ENCODE measurements around the gene PKIB.
"Not testable (repeated sequence)": the region's sequence is repeated elsewhere in the genome, so short reads cannot be mapped to it uniquely, and the experiment has no call there.

PKIB gene, protein sequence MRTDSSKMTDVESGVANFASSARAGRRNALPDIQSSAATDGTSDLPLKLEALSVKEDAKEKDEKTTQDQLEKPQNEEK

GRCh38 chr6:122609881-122610689 is at the start of gene PKIB:
Gene PKIB, plus strand, starts transcription at chr6:122610405. Its CDS starts 107,390 bp downstream, at chr6:122717795.
- DNase-seq = peak; percentile 29

DNA sequence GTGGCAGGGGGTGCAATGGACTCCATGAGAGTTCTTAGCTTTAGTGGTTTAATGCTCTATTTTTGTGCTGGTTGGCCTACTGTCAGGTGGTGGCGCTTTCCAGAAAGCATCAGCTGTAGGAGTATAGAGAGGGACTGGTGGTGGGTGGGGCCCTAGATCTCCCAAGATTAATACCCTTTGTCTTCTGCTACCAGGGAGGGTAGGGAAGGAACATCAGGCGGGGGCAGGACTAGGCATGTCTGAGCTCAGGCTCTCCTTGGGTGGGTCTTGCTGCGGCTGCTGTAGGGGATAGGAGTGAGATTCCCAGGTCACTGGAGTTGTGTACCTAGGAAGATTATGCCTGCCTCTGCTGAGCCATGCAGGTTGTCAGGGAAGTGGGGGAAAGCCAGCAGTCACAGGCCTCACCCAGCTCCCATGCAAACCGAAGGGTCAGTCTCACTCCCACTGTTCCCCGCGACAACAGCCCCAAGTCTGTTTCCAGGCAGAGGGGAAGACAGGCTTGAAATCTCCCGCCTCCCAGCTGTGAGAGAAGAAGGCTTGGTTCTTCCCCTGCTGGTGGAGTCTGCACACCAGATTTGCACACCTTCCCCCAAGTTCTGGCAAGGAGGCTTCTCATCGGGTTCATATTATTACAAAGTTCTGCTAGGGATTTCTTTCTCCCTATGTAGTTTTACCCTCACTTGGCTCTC is 46.7 kb upstream of the PKIB start:
- DNase-seq = no peak

DNA sequence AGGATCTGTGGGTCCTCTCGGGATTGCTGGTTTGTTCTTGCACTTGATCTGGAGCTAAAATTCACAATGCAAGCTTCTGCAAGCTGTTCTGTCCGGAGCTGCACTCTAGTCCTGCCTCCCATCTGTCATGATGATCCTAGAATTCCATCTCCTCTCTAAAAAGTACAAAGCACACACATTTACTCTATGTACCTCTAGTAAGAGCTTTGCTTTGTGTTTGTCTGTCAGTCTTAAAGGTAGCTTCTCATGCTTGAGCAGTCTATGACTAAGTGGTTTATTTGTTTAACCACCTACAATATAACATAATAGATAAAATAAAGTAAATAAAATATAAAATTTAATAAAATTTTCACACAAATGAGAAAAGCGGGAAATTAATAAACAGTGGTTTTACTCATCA is 46.0 kb upstream of the PKIB start:
- DNase-seq = no peak

DNA sequence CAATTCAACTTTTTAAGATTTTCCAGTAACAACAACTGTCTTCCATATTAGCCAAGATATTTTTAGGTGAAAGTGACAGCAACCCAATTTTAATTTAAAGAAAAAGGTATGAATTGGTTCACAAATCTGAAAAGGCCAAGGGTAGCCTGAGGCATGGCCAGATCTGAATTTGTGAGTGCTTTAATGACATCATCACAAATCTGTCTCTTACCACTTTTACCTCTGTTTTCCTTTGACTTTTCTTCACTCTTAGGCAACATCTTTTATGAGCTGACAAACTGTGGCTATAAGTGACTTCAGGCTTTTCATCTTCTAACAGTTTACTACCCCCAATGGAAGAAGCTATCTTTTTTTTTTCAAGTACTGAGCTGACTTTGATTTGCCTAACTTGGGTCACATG is 44.5 kb upstream of the PKIB start:
- DNase-seq = no peak

DNA sequence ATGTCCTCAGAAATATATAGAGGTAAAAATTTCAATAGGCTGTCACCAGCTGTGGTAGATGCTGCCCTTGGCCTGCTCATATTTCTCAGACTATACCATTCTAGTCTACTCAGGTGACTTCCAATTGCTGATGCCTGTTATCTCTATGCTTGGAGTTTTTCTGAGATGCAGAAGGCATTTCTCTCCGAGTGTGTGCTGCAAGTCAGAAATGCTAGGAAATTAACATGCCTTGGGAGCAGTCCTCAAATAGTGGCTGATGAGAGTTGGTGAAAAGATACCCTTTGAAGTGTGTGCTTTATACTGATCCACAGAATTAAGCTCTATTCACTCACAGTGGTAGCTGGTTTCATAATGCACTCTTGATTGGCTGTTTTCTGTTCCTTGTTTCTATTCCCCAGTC is 43.2 kb upstream of the PKIB start:
- DNase-seq = no peak

GRCh38 chr6:122568350-122568749 is 41.9 kb upstream of the PKIB start:
- no peak for DNase-seq

- DNase-seq = no peak
Observed at GRCh38 chr6:122568797-122569221, 41.4 kb upstream of the PKIB start.

DNA sequence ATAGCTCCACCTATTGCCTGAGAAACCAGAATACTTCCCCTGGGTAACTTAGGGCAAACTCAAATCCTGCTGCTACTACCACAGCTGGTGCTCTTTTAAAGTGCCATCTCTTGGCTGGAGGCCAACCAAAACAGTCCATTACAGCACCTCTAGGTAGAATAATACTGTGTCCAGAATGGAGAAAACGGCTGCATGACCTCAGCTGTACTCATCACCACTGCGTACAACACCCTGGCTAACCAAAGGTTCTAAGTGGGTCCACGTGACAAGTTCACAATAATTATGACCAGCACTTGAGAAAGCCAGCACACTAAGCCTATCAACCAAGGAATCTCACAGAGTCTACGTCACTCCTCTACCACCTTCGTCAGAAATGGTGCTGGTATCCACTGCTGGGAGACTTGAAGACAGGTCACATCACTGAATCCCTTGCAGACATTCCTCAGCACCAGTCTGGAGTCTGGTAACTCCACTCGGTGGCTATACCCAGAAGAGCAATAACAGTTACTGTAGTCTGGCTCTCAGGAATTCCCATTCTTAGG is 40.9 kb upstream of the PKIB start:
- DNase-seq = no peak

DNA sequence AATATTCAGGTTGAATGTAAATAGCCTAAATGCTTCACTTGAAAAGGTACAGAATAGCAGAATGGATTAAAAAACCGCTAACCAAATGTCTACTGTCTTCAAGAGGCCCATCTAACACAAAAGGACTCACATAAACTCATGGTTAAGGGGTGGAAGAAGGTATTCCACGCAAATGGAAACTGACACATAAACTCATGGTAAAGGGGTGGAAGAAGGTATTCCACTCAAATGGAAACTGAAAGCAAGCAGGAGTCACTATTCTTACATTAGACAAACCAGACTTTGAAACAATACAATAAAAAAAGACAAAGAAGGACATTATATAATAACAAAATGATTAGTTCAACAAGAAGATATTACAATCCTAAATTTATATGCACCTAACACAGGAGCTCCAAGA is 38.3 kb upstream of the PKIB start:
- no peak for DNase-seq

DNA sequence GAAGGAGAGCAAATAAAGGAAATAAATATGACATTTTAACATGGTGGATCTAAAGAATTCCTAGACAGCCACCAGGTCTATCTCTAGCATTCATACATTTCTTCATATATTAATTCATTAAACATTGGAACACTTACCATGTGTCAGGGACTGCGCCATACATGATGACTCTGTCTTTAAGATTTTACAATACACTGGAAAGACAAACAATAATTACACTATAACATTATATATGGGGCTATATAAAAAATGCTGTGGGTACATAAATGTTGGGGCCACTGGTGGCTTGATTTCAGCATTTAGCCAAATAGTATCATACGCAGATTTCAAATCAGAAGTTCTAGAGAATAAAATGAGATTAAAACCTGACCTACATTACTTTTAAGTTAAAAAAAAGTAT is 33.3 kb upstream of the PKIB start:
- no peak for DNase-seq

- DNase-seq = no peak
Observed at GRCh38 chr6:122578961-122579360, 31.2 kb upstream of the PKIB start.

DNA sequence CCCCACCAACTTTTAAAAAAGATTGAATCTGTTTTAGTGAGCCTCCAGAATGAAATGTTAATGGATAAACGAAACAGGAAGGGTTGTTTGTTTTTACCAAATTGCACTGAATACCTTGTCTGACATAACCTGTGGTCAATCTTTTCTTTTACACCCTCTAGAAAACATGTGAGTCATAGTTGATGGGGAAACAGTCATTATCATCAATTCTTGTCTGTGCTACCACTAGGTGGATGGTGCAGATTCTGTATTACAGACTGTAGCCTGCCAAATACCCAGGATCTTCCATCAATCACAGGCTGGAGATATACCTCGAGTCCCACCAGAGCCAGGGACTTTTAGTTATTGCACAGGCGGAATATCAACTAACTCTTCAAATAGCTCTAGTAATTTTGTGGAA is 29.5 kb upstream of the PKIB start:
- DNase-seq = no peak

DNA sequence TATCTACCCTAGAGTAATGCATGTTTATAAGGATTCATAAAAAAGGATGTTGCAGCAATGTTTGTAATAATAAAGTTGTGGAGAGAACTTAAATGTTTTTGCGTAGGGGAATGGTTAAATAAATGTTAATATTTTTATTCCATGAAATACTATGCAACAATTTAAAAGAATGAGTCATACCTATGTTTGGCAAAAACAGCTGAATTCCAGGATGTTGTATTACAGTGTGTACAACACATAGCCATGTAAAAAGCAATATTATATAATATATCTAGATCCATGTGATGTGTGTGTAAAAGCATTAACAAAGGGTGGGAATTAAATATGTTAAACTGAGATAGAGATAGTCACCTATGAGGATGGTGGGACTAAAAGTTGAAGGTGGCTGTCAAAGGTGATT is 21.1 kb upstream of the PKIB start:
- no peak for DNase-seq

DNA sequence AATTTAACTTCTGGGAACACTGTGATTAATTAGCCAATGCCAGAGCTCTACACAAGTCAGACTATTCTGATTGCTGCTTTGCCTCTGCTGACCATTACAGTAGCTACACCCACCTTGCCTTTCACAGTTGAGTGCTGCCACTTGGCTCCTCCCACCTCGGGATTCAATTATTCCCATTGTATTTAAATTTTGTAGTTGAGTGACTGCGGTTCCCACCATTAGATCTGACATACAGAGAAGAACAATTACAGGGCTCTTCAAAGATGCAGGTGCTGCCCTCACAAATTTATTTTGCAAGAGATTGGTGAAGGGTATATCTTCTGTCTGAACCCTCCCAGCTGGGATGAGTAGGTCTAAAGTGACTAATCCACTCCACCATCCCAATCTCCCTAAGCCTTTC is 11.9 kb upstream of the PKIB start:
- not testable (repeated sequence) for DNase-seq

DNA sequence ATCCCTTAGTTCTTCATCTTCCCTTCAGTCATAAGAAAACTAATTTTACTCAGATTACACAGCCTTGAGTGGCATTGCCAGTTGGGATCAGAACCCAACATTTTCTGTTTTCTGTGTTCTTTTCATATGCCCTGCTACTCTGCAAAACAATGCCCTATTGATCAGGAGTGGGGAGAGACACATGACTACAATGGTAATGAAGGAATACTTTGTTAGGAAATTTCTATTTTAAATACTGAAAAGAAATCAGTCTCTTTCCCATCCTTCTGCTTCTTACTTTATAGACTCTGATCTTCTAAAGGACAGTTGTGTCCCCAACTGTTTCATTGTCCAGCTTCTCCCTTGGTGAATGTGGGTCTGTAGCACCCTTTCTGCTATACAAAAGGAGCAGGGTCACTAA is 5.5 kb upstream of the PKIB start:
- DNase-seq = no peak

GRCh38 chr6:122610690-122611455 is 668 bp downstream of the PKIB start:
- peak; percentile 13 for DNase-seq

DNA sequence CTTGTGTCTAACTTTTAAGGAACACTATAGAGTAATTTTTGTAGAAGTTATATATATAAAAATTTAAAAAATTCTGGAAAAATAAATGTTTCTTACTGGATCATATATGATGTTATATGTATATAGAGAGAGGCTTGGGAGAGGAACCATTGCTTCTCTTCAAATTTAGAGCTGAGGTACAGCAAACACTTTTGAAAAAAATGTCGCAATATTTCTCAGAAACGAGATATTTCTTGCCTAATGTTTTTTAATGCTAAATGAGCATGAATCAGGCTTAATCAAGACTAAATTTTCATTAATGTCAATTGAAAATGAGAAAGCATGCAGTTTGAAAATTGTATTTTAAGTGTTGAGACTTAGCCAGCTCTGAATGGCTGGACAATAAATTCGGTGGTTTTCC is 2.6 kb downstream of the PKIB start:
- DNase-seq = no peak

DNA sequence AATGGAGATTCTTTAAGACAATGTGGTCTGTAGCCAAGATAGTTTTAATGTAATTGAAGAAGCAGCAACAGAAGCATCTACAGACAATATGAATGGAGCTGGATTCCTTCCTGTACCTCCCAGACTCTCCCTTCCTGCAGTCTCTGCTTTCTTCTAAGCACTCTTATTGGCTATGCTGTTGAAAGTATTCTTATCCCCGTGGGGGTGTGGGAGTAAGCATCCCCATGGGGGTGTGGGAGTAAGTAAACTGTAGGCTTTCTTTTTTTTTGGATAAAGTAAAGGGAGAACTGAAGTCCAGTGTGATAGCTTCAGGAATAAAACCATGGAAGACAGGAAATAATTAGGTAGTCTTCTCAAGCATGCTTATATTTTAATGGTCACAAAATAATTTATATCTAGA is 4.1 kb downstream of the PKIB start:
- DNase-seq = no peak

DNA sequence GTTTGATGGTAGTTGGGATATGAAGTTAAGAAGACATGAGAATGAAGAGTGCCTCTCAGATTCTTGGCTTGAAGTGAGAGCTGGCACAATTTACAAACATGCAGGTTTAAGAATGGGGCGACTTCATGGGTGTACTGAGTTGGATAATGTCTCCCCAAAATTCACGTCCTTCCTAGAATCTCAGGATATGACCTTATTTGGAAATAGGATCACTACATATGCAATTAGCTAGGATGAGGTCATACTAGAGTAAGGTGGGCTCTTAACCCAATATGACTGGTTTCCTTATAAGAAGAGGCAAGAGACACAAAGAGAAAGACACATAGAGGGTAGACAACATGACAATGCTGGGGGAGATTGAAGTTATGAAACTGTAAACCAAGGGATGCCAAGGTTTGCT is 5.2 kb downstream of the PKIB start:
- no peak for DNase-seq

- no peak for DNase-seq
Observed at GRCh38 chr6:122616877-122617276, 6.7 kb downstream of the PKIB start.

DNA sequence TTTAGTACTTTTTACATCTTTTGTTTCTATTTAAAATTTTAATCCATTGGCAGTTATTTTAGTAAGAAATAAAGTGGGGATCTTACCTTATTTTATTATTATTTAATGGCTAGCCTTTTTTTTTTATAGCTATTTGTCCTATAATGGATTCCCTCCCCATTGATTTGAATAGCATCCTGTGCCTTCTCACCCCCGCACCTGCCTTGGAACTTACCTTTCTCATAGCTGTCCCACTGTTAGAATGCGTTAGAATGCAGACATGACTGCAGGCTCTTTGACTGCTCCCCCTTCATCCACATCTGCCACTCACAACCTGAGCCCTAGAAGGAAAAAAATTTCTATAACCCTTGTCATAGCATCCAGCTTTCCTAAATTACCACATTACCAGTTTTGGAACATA is 9.1 kb downstream of the PKIB start:
- no peak for DNase-seq

DNA sequence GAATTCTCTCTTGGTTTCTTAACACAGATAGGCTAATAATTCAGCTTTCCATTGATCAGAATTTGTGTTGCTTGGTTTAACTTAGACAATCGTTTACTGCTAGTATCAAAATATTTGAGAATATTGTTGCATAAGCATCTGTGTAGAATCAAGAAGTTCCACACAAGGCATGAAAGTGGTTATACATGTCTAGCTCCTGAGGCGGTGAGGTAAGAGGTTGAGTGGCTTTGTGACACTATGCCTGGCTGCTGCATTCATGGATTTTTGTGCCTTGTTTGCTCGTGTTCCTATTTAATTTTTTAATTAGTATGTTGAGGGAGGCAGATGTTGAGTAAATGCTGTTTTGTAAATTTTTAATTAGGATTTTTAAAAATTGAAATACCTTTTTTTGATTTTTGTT is 10.2 kb downstream of the PKIB start:
- no peak for DNase-seq

GRCh38 chr6:122620902-122621301 is 10.7 kb downstream of the PKIB start:
- no peak for DNase-seq

Measured in activated CD8-positive, alpha-beta memory T cell treated with anti-CD3 and anti-CD28 coated beads, Interleukin-2, amount 50 U/mL, for 4 hours (primary cell).